ENCODE data around the gene SALL2.

Gene SALL2

GRCh38 chr14:21527318-21527679 is 1.2 kb upstream of the SALL2 start:
- no peak for DNase-seq (ENCODE audit: low spot score)

- DNase-seq (ENCODE audit: low spot score) = no peak
Observed at GRCh38 chr14:21526672-21527317, 649 bp upstream of the SALL2 start.

- no peak for DNase-seq (ENCODE audit: low spot score)
Observed at GRCh38 chr14:21525571-21525961, 580 bp downstream of the SALL2 start.

- DNase-seq (ENCODE audit: low spot score) = no peak
Observed at GRCh38 chr14:21524575-21525490, 1.3 kb downstream of the SALL2 start.

GRCh38 chr14:21523203-21523602 is 2.9 kb downstream of the SALL2 start:
- DNase-seq (ENCODE audit: low spot score) = no peak

GRCh38 chr14:21521501-21521900 is 4.6 kb downstream of the SALL2 start:
- no peak for DNase-seq (ENCODE audit: low spot score)

- no peak for DNase-seq (ENCODE audit: low spot score)
Observed at GRCh38 chr14:21520767-21521166, 5.4 kb downstream of the SALL2 start.

GRCh38 chr14:21518725-21519124 is 7.4 kb downstream of the SALL2 start:
- no peak for DNase-seq (ENCODE audit: low spot score)

- no peak for DNase-seq (ENCODE audit: low spot score)
Observed at GRCh38 chr14:21514341-21514740, 11.8 kb downstream of the SALL2 start.

- DNase-seq (ENCODE audit: low spot score) = peak; percentile 98
Observed at GRCh38 chr14:21510735-21511657, 15.2 kb downstream of the SALL2 start, which contains the start of gene METTL3. METTL3 (minus strand) TSS chr14:21511340; CDS start chr14:21511223, 117 bp downstream.

- peak; percentile 15 for DNase-seq (ENCODE audit: low spot score)
Observed at GRCh38 chr14:21509432-21510143, 16.6 kb downstream of the SALL2 start.

GRCh38 chr14:21506557-21506956 is 19.6 kb downstream of the SALL2 start:
- no peak for DNase-seq (ENCODE audit: low spot score)

GRCh38 chr14:21505012-21505553 is 21.1 kb downstream of the SALL2 start:
- peak; percentile 26 for DNase-seq (ENCODE audit: low spot score)

- no peak for DNase-seq (ENCODE audit: low spot score)
Observed at GRCh38 chr14:21503376-21503775, 22.8 kb downstream of the SALL2 start.

GRCh38 chr14:21501568-21501967 is 24.6 kb downstream of the SALL2 start:
- no peak for DNase-seq (ENCODE audit: low spot score)

- peak; percentile 73 for DNase-seq (ENCODE audit: low spot score)
Observed at GRCh38 chr14:21498540-21499526, 27.3 kb downstream of the SALL2 start.

- no peak for DNase-seq (ENCODE audit: low spot score)
Observed at GRCh38 chr14:21496453-21496852, 29.7 kb downstream of the SALL2 start.

GRCh38 chr14:21494902-21495762 is 31.0 kb downstream of the SALL2 start:
- DNase-seq (ENCODE audit: low spot score) = no peak

GRCh38 chr14:21486640-21487087 is 39.5 kb downstream of the SALL2 start:
- DNase-seq (ENCODE audit: low spot score) = no peak

All from NAMALWA (cell line).